ENCODE measurements around the gene ADSL.

The ADSL gene

GRCh38 chr22:40345271-40345670 lies 1.0 kb upstream of the ADSL start:
- H3K4me2 ChIP-seq (ENCODE audit: low read depth, low read length), result peak overlapping the region; percentile 72; the same call in 1 of the 2 replicates
- no peaks in the 10 kb centered on the region for H3K9me3 ChIP-seq (replicated peaks; ENCODE audit: insufficient read depth, low read length)
- H3K27ac ChIP-seq (ENCODE audit: low read length), result peak overlapping the region; percentile 71; the same call in 1 of the 2 replicates
- peak overlapping the region; percentile 96 for H3K4me3 ChIP-seq (ENCODE audit: low read length)
- no peak overlapping the region for H2AFZ ChIP-seq (ENCODE audit: low read length)
- H3K79me2 ChIP-seq (ENCODE audit: low read length), result peaks cover 38% of the 10 kb centered on the region
- peaks cover 18% of the 10 kb centered on the region for H3F3A ChIP-seq (ENCODE audit: insufficient read depth, low read length)
- H3K27me3 ChIP-seq (replicated peaks; ENCODE audit: insufficient read depth, low read length), result no peaks in the 10 kb centered on the region
- no peaks in the 10 kb centered on the region for H3K36me3 ChIP-seq (replicated peaks; ENCODE audit: insufficient read depth, low read length)
- no peaks in the 10 kb centered on the region for H3K4me1 ChIP-seq (ENCODE audit: low read length)
- TF ChIP-seq EZH2phosphoT487 (IDR thresholded peaks at IDR 0.05; ENCODE audit: low read length) (no peak), CTCF (IDR thresholded peaks at IDR 0.05; ENCODE audit: low read length) (no peak), EZH2 (optimal IDR thresholded peaks at IDR 0.05; ENCODE audit: low read depth, low read length) (no peak)
- peak overlapping the region; percentile 81; the same call in 1 of the 2 replicates for H3K9ac ChIP-seq (ENCODE audit: low read length)
- no peaks in the 10 kb centered on the region for H4K20me1 ChIP-seq (ENCODE audit: insufficient read depth, low read length)
- DNase-seq, result peak; percentile 38
- no peaks in the 10 kb centered on the region for H3K9me2 ChIP-seq (replicated peaks; ENCODE audit: insufficient read depth, low read length)

- H3K9ac ChIP-seq (ENCODE audit: low read length), result peak overlapping the region; percentile 81
- no peaks in the 10 kb centered on the region for H3K9me2 ChIP-seq (replicated peaks; ENCODE audit: insufficient read depth, low read length)
- H2AFZ ChIP-seq (ENCODE audit: low read length), result peak overlapping the region; percentile 94
- peaks cover 18% of the 10 kb centered on the region for H3F3A ChIP-seq (ENCODE audit: insufficient read depth, low read length)
- no peaks in the 10 kb centered on the region for H3K36me3 ChIP-seq (replicated peaks; ENCODE audit: insufficient read depth, low read length)
- H3K79me2 ChIP-seq (ENCODE audit: low read length), result peaks cover 43% of the 10 kb centered on the region
- no peaks in the 10 kb centered on the region for H3K27me3 ChIP-seq (replicated peaks; ENCODE audit: insufficient read depth, low read length)
- no peaks in the 10 kb centered on the region for H3K9me3 ChIP-seq (replicated peaks; ENCODE audit: insufficient read depth, low read length)
- peak; percentile 63 for DNase-seq
- TF ChIP-seq EZH2phosphoT487 (IDR thresholded peaks at IDR 0.05; ENCODE audit: low read length), result no peak
- no peak for TF ChIP-seq CTCF (IDR thresholded peaks at IDR 0.05; ENCODE audit: low read length)
- no peak for TF ChIP-seq EZH2 (optimal IDR thresholded peaks at IDR 0.05; ENCODE audit: low read depth, low read length)
- peak overlapping the region; percentile 71; the same call in 1 of the 2 replicates for H3K27ac ChIP-seq (ENCODE audit: low read length)
- peak overlapping the region; percentile 96 for H3K4me3 ChIP-seq (ENCODE audit: low read length)
- no peaks in the 10 kb centered on the region for H4K20me1 ChIP-seq (ENCODE audit: insufficient read depth, low read length)
- H3K4me2 ChIP-seq (ENCODE audit: low read depth, low read length), result peak overlapping the region; percentile 72
- H3K4me1 ChIP-seq (ENCODE audit: low read length), result no peaks in the 10 kb centered on the region
These were observed 500 bp upstream of the ADSL start for GRCh38 chr22:40345815-40346184.

GRCh38 chr22:40347300-40347699 lies 1.0 kb downstream of the ADSL start:
- no peaks in the 10 kb centered on the region for H3K36me3 ChIP-seq (replicated peaks; ENCODE audit: insufficient read depth, low read length)
- no peak for DNase-seq
- H3K27me3 ChIP-seq (replicated peaks; ENCODE audit: insufficient read depth, low read length), result no peaks in the 10 kb centered on the region
- H3K4me3 ChIP-seq (ENCODE audit: low read length), result peak overlapping the region; percentile 96
- H2AFZ ChIP-seq (ENCODE audit: low read length), result peak overlapping the region; percentile 94
- no peaks in the 10 kb centered on the region for H3K4me1 ChIP-seq (ENCODE audit: low read length)
- H3F3A ChIP-seq (ENCODE audit: insufficient read depth, low read length), result peaks cover 18% of the 10 kb centered on the region
- H3K4me2 ChIP-seq (ENCODE audit: low read depth, low read length), result peak overlapping the region; percentile 72
- H4K20me1 ChIP-seq (ENCODE audit: insufficient read depth, low read length), result no peaks in the 10 kb centered on the region
- TF ChIP-seq EZH2 (optimal IDR thresholded peaks at IDR 0.05; ENCODE audit: low read depth, low read length) (no peak), EZH2phosphoT487 (IDR thresholded peaks at IDR 0.05; ENCODE audit: low read length) (no peak), CTCF (IDR thresholded peaks at IDR 0.05; ENCODE audit: low read length) (no peak)
- H3K27ac ChIP-seq (ENCODE audit: low read length), result peak overlapping the region; percentile 71; the same call in 1 of the 2 replicates
- H3K9me2 ChIP-seq (replicated peaks; ENCODE audit: insufficient read depth, low read length), result no peaks in the 10 kb centered on the region
- H3K9me3 ChIP-seq (replicated peaks; ENCODE audit: insufficient read depth, low read length), result no peaks in the 10 kb centered on the region
- H3K9ac ChIP-seq (ENCODE audit: low read length), result peak overlapping the region; percentile 81
- H3K79me2 ChIP-seq (ENCODE audit: low read length), result peaks cover 44% of the 10 kb centered on the region
